T1000 (cell line): ENCODE measurements around the gene SNAPC4.
"Not testable (repeated sequence)": the region's sequence is repeated elsewhere in the genome, so short reads cannot be mapped to it uniquely, and the experiment has no call there.

ENCODE experiments used
- DNase-seq: peaks from one replicate; lab custom pipeline; 2025; ENCODE audit warnings: mixed read lengths; lab: John Stamatoyannopoulos, UW

The SNAPC4 gene

DNA sequence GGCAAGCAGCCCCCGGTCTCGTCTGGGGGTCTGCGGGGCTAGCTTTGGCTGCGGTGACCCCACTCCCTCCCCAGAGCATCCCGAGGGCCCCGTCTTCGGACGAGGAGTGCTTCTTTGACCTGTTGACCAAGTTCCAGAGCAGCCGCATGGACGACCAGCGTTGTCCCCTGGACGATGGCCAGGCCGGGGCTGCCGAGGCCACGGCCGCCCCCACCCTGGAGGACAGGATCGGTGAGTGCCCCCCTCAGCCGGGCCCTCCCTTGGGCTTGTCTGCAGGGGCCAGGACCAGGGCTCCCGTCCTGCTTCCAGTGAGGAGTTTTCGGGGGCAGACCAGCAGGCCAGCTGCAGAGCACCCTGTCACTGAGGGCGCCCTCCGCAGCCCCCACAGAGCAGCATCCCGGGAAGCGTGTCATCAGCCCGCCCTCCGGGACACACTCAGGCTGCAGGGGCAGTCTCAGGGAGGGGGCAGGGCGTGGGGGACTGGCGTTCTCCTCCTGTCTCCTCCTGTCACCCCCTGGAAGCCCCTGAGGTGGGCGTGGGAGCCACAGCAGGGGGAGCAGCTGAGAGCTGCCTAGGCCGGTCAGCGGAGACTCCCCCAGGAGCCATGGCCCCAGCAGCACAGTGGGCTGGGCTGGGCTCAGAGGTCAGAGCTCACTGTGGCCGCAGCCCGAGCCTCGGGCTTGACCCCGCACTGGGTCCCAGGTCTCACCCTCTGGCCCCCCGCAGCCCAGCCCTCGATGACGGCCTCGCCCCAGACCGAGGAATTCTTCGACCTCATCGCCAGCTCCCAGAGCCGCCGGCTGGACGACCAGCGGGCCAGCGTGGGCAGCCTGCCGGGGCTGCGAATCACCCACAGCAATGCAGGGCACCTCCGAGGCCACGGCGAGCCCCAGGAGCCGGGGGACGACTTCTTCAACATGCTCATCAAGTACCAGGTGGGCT is 44.1 kb downstream of the SNAPC4 start:
- DNase-seq: no peak

- peak; percentile 18 for DNase-seq
Measured at GRCh38 chr9:136354592-136355085, 45.3 kb downstream of the SNAPC4 start.

DNA sequence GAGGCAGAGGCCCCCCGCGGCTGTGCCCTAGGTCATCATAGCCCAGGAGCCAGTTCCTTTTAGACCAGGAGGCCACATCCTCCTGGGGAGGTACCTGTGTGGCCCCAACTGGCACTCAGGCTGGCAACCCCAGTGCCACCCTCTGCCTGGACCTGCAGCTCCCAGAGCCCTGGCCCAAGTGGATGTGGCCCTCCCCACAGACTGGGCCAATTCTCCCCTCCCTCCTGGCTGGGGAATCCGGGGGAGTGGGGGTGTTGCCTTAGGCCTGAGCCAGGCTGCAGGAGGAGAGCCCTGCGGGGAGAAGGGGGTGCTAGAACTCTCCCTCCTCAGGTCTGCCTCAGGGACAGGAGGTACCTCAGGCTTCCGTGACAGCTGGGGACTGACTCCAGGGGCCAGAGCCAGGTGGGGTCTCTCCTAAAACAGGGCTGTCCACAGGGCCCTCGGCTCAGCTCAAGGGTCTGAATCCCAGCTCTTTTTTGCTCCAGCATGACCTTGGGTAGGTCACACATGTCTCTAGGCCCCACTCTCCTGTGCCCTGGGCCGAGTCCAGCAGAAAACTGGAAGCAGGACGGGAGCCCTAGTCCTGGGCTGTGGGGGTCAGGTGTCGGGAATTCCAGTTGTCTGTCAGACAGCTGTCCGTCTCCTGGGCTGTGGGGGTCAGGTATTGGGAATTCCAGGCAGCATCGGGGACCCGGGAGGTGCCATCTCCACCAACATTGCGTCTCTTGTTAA is 46.0 kb downstream of the SNAPC4 start:
- no peak for DNase-seq

GRCh38 chr9:136353088-136353487 is 46.9 kb downstream of the SNAPC4 start:
- no peak for DNase-seq

DNA sequence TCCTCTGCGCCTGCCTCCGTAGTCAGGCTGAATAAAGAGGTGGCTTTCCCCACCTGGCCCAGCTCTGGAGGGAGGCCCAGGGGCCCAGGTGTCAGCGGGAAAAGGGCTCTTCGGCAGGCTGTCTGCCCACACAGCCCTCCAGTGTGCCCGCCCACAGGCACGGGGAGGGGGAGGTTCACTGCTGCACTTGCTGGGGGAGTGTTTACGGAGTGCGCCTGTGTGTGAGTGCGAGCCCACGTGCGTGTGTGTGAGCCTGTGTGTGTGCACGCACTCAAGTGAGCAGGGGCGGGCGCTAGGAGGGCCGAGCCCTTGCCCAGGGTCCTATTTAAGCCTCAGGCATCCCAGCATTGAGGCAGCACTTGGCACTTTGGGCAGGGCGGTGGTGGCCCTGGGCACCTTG is 47.3 kb downstream of the SNAPC4 start:
- DNase-seq: no peak

GRCh38 chr9:136351868-136352267 is 48.1 kb downstream of the SNAPC4 start:
- DNase-seq: not testable (repeated sequence)

DNA sequence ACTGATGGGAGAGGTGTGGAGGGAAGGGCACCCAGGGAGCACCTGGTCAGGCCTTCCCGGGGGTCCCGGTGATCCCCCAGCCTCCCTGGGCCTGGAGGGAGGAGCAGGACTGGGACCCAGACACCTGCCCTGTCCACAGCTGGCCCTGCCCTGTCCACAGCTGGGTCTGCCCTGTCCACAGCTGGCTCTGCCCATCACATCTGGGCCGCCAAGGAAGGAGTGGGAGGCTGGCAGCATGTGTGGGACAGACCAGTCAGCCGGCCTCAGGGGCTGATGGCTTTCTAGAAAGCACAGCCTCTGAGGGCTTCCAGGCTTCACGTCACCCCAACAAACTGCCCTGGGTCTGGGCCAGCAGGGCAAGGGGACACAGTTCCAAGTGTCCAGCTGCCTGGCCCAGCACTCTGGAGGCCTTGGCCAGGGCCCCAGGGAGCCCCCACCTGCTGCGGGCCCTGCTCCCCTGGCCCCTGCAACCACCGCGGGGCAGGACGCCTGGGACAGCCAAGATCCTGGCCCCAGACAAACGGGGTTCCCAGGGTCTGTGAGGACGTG is 48.6 kb downstream of the SNAPC4 start:
- DNase-seq: no peak
